OCI-LY7 (cell line): ENCODE data around the gene CLSTN1. TPM values are rescaled to one million over a fixed set of nuclear protein-coding genes. Genes with fewer than 3 reads are reported as not detected.

Source experiments
- BruUV-seq: library from RNA; stranded (reverse); fragments of 400-500 nt; replicated peaks from 2 replicates; lab custom pipeline; 2021; lab: Mats Ljungman, UMichigan
- CTCF ChIA-PET: fragments of 300-600 bp; sonication (Branson Sonifier 250); formaldehyde crosslinking; loops from one replicate; lab custom pipeline; 2022; ENCODE audit warnings: antibody characterized with exemption; ENCODE audit not compliant: unreplicated experiment; lab: Charles Lee
- POLR2A ChIA-PET: fragments of 300-600 bp; sonication (Branson Sonifier 250); formaldehyde crosslinking; loops from one replicate; lab custom pipeline; 2022; ENCODE audit warnings: antibody characterized with exemption; lab: Charles Lee
- DNase-seq: peaks from one replicate; pipeline ENCODE4 v3.0.0-alpha.2; 2015; ENCODE audit warnings: low spot score
- H2AFZ ChIP-seq: fragments of 200-600 bp; sonication (generic), shearing (Covaris generic); 2 replicates; pipeline ENCODE4 v1.6.1; 2014; ENCODE audit warnings: mild to moderate bottlenecking, antibody characterized with exemption, low read length, moderate library complexity
- H3K27ac ChIP-seq: fragments of 200-600 bp; sonication (generic); 2 replicates; pipeline ENCODE4 v1.5.1; 2014; ENCODE audit warnings: mixed run types, low read depth, mild to moderate bottlenecking, moderate library complexity, low read length, inconsistent platforms; ENCODE audit not compliant: poor library complexity, severe bottlenecking
- H3K36me3 ChIP-seq: fragments of 200-600 bp; sonication (generic); 2 replicates; pipeline ENCODE4 v1.6.1; 2014; ENCODE audit warnings: mild to moderate bottlenecking, antibody characterized with exemption, low read length, moderate library complexity, mixed read lengths; ENCODE audit not compliant: insufficient read depth
- H3K4me1 ChIP-seq: fragments of 200-600 bp; sonication (generic); 2 replicates; pipeline ENCODE4 v1.5.1; 2014; ENCODE audit warnings: mild to moderate bottlenecking, low read length; ENCODE audit not compliant: insufficient read depth, poor library complexity, severe bottlenecking
- H3K4me2 ChIP-seq: fragments of 200-600 bp; sonication (generic); 2 replicates; pipeline ENCODE4 v1.6.1; 2014; ENCODE audit warnings: mild to moderate bottlenecking, low read length
- H3K4me3 ChIP-seq: fragments of 200-600 bp; sonication (generic); 2 replicates; pipeline ENCODE4 v1.5.1; 2014; ENCODE audit warnings: mild to moderate bottlenecking, low read depth, low read length; ENCODE audit not compliant: poor library complexity, severe bottlenecking
- H3K79me2 ChIP-seq: fragments of 200-600 bp; sonication (generic); 2 replicates; pipeline ENCODE4 v1.6.1; 2016; ENCODE audit warnings: low read depth, mild to moderate bottlenecking, low read length, moderate library complexity, mixed read lengths; ENCODE audit not compliant: insufficient read depth
- H3K9me2 ChIP-seq: fragments of 200-600 bp; sonication (generic); 2 replicates; pipeline ENCODE4 v1.6.1; 2016; ENCODE audit warnings: mild to moderate bottlenecking, low read length, mixed read lengths; ENCODE audit not compliant: insufficient read depth
- H3K9me3 ChIP-seq: fragments of 200-600 bp; sonication (generic); 2 replicates; pipeline ENCODE4 v1.6.1; 2014; ENCODE audit warnings: mild to moderate bottlenecking, mixed run types, low read length, mixed read lengths
- H4K20me1 ChIP-seq: fragments of 200-600 bp; sonication (generic); 2 replicates; pipeline ENCODE4 v1.6.1; 2014; ENCODE audit warnings: mild to moderate bottlenecking, antibody characterized with exemption, low read length, moderate library complexity, mixed read lengths; ENCODE audit not compliant: insufficient read depth
- EZH2phosphoT487 ChIP-seq: fragments of 200-600 bp; sonication (generic); IDR thresholded peaks from 2 replicates; pipeline ENCODE4 v1.6.1; 2018; ENCODE audit warnings: low read depth, borderline replicate concordance, mild to moderate bottlenecking, mixed run types, antibody characterized with exemption, low read length, moderate library complexity, mixed read lengths
- intact Hi-C: fragments of 100-400 bp; cut with micrococcal nuclease; formaldehyde crosslinking; loops from one replicate; pipeline ENCODE4 v1.10.0; 2022; ENCODE audit not compliant: unreplicated experiment
- total RNA-seq, 2 experiments: library from RNA; depleted of rRNA in 1 of 2; stranded (reverse); fragments of >200 nt in 1 of 2; shearing (Covaris generic) in 1 of 2; gene quantifications; 2 replicates each; pipeline ENCODE4 v1.2.3, GENCODE V29; 2014 to 2022
- TF ChIP-seq, protein P1 (sequence below): fragments of 200-600 bp; sonication (generic); conservative IDR thresholded peaks from 2 replicates; pipeline ENCODE4 v1.5.1; 2014; ENCODE audit warnings: mild to moderate bottlenecking, antibody characterized with exemption, low read length, moderate library complexity, mixed read lengths

CLSTN1 gene
- total RNA-seq, 2 experiments from 2014 or later: 58.6 to 124 TPM

DNA sequence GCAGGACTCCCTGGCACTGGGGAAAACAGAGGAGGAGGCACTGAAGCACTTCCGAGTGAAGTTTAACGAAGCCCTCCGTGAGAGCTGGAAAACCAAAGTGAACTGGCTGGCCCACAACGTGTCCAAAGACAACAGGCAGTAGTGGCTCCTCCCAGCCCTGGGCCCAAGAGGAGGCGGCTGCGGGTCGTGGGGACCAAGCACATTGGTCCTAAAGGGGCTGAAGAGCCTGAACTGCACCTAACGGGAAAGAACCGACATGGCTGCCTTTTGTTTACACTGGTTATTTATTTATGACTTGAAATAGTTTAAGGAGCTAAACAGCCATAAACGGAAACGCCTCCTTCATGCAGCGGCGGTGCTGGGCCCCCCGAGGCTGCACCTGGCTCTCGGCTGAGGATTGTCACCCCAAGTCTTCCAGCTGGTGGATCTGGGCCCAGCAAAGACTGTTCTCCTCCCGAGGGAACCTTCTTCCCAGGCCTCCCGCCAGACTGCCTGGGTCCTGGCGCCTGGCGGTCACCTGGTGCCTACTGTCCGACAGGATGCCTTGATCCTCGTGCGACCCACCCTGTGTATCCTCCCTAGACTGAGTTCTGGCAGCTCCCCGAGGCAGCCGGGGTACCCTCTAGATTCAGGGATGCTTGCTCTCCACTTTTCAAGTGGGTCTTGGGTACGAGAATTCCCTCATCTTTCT, 96.7 kb downstream of the CLSTN1 start:
- Histone ChIP-seq H3K4me1 (no peaks in the 10 kb centered on the region), H3K27ac (no peak overlapping the region), H3K4me3 (no peak overlapping the region), H3K9me3 (no peaks in the 10 kb centered on the region), H4K20me1 (no peaks in the 10 kb centered on the region), H3K9me2 (no peaks in the 10 kb centered on the region), H3K4me2 (no peak overlapping the region), H3K36me3 (peaks cover 81% of the 10 kb centered on the region), H2AFZ (no peak overlapping the region), H3K79me2 (no peaks in the 10 kb centered on the region)
- TF ChIP-seq, protein P1, sequence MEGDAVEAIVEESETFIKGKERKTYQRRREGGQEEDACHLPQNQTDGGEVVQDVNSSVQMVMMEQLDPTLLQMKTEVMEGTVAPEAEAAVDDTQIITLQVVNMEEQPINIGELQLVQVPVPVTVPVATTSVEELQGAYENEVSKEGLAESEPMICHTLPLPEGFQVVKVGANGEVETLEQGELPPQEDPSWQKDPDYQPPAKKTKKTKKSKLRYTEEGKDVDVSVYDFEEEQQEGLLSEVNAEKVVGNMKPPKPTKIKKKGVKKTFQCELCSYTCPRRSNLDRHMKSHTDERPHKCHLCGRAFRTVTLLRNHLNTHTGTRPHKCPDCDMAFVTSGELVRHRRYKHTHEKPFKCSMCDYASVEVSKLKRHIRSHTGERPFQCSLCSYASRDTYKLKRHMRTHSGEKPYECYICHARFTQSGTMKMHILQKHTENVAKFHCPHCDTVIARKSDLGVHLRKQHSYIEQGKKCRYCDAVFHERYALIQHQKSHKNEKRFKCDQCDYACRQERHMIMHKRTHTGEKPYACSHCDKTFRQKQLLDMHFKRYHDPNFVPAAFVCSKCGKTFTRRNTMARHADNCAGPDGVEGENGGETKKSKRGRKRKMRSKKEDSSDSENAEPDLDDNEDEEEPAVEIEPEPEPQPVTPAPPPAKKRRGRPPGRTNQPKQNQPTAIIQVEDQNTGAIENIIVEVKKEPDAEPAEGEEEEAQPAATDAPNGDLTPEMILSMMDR: no peak
- no peak for TF ChIP-seq EZH2phosphoT487
- intact Hi-C loops: no loop called here
- no peak for DNase-seq
- ChIA-PET CTCF (interaction anchor here (1.0 kb wide), 1 partner anchor 137 kb away, joined by 3 read pairs; no protein-coding TSS in a partner anchor), POLR2A (no interaction called here)
- no TSS peak for BruUV-seq

DNA sequence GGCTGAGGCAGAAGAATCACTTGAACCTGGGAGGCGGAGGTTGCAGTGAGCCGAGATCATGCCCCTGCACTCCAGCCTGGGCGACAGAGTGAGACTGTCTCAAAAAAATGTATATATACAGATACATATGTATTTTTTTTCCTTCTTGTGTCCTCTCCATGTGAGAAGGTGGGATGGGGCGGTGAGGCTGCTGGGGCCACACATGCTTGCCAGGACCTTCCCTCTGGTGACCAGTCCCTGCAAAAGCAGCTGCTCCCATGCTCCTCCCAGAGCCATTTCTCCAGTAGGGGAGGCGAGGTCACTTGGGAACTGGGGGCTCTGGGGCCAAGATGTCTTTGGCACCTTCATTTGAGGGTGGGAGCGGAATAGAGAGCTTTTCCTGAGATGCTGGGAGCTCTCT, 97.4 kb downstream of the CLSTN1 start:
- no peaks in the 10 kb centered on the region for H4K20me1 ChIP-seq
- H3K9me2 ChIP-seq: no peaks in the 10 kb centered on the region
- no peak overlapping the region for H2AFZ ChIP-seq
- H3K9me3 ChIP-seq: no peaks in the 10 kb centered on the region
- CTCF ChIA-PET: interaction anchor here (1.0 kb wide), 1 partner anchor 137 kb away, joined by 3 read pairs; no protein-coding TSS in a partner anchor
- DNase-seq: no peak
- peaks cover 76% of the 10 kb centered on the region for H3K36me3 ChIP-seq
- POLR2A ChIA-PET: no interaction called here
- H3K4me1 ChIP-seq: peaks cover 6% of the 10 kb centered on the region
- intact Hi-C loops: no loop called here
- H3K4me2 ChIP-seq: no peak overlapping the region
- BruUV-seq: no TSS peak
- H3K27ac ChIP-seq: no peak overlapping the region
- no peak for TF ChIP-seq EZH2phosphoT487
- TF ChIP-seq, protein P1: no peak
- no peak overlapping the region for H3K4me3 ChIP-seq
- H3K79me2 ChIP-seq: no peaks in the 10 kb centered on the region
